IMR-90 (cell line): ENCODE results near the gene SPRYD7. TPM values are rescaled to one million over a fixed set of nuclear protein-coding genes. Genes with fewer than 3 reads are reported as not detected.

Experiments used
- ATAC-seq: fragments of 200-7000 bp; cut with Tn5 transposase; 2 replicates; pipeline ENCODE4 v1.9.1; 2020; ENCODE audit warnings: low read depth, mild to moderate bottlenecking, moderate library complexity
- BruUV-seq: library from RNA; stranded (reverse); fragments of 400-500 nt; replicated peaks from 2 replicates; lab custom pipeline; 2021; lab: Mats Ljungman, UMichigan
- CTCF ChIA-PET: fragments of 300-600 bp; formaldehyde crosslinking; extraction: SDS; loops from one replicate; lab custom pipeline; 2021; ENCODE audit warnings: antibody characterized with exemption; lab: Yijun Ruan, JAX
- POLR2A ChIA-PET: fragments of 300-600 bp; sonication (Branson Sonifier 250); formaldehyde crosslinking; loops from one replicate; lab custom pipeline; 2022; ENCODE audit warnings: antibody characterized with exemption; ENCODE audit not compliant: unreplicated experiment; lab: Charles Lee
- DNase-seq: peaks from one replicate; pipeline ENCODE4 v3.0.0; 2013
- H2AFZ ChIP-seq: replicated peaks from 2 replicates; pipeline ENCODE3; 2013; ENCODE audit warnings: low read length, mild to moderate bottlenecking; ENCODE audit not compliant: poor library complexity
- H2AK5ac ChIP-seq: 2 replicates; pipeline ENCODE4 v1.6.1; 2013; ENCODE audit warnings: low read depth, low read length, inconsistent platforms
- H2AK9ac ChIP-seq: replicated peaks from 2 replicates; pipeline ENCODE3; 2013; ENCODE audit warnings: mild to moderate bottlenecking, low read depth, low read length, moderate library complexity; ENCODE audit not compliant: poor library complexity
- H2BK120ac ChIP-seq: 2 replicates; pipeline ENCODE4 v1.6.1; 2013; ENCODE audit warnings: low read depth, low read length, inconsistent platforms
- H2BK15ac ChIP-seq: 3 replicates; pipeline ENCODE4 v1.6.1; 2013; ENCODE audit warnings: low read depth, low read length, inconsistent platforms
- H2BK20ac ChIP-seq: 2 replicates; pipeline ENCODE4 v1.6.1; 2013; ENCODE audit warnings: low read depth, mild to moderate bottlenecking, inconsistent platforms, low read length, moderate library complexity
- H2BK5ac ChIP-seq: 2 replicates; pipeline ENCODE4 v1.6.1; 2013; ENCODE audit warnings: mild to moderate bottlenecking, low read depth, low read length, inconsistent platforms; ENCODE audit not compliant: poor library complexity, severe bottlenecking
- H3K14ac ChIP-seq: replicated peaks from 2 replicates; pipeline ENCODE4 v1.6.1; 2013; ENCODE audit warnings: low read depth, low read length, inconsistent platforms
- H3K18ac ChIP-seq: 2 replicates; pipeline ENCODE4 v1.6.1; 2013; ENCODE audit warnings: low read depth, low read length, control low read depth
- H3K23ac ChIP-seq: 2 replicates; pipeline ENCODE4 v1.6.1; 2013; ENCODE audit warnings: low read depth, low read length, inconsistent platforms
- H3K27ac ChIP-seq: 2 replicates; pipeline ENCODE4 v1.5.1; 2013; ENCODE audit warnings: mild to moderate bottlenecking, control low read depth, low read length; ENCODE audit not compliant: insufficient read depth
- H3K27me3 ChIP-seq: 2 replicates; pipeline ENCODE4 v1.6.1; 2013; ENCODE audit warnings: low read length; ENCODE audit not compliant: control insufficient read depth, insufficient read depth
- H3K36me3 ChIP-seq: 2 replicates; pipeline ENCODE4 v1.6.1; 2013; ENCODE audit warnings: low read length, mixed read lengths; ENCODE audit not compliant: control insufficient read depth, insufficient read depth
- H3K4ac ChIP-seq: 2 replicates; pipeline ENCODE4 v1.6.1; 2013; ENCODE audit warnings: low read depth, low read length, inconsistent platforms
- H3K4me1 ChIP-seq: 2 replicates; pipeline ENCODE4 v1.6.1; 2013; ENCODE audit warnings: low read length, mixed read lengths; ENCODE audit not compliant: control insufficient read depth, insufficient read depth
- H3K4me2 ChIP-seq: 2 replicates; pipeline ENCODE4 v1.6.1; 2013; ENCODE audit warnings: low read depth, mild to moderate bottlenecking, control low read depth, low read length, moderate library complexity
- H3K4me3 ChIP-seq: 2 replicates; pipeline ENCODE4 v1.5.1; 2013; ENCODE audit warnings: low read depth, mild to moderate bottlenecking, control low read depth, low read length, moderate library complexity; ENCODE audit not compliant: insufficient read depth
- H3K56ac ChIP-seq: 2 replicates; pipeline ENCODE4 v1.6.1; 2013; ENCODE audit warnings: low read length, inconsistent platforms; ENCODE audit not compliant: insufficient read depth; ENCODE audit errors: extremely low read depth
- H3K79me1 ChIP-seq, 2 experiments: 2 replicates each; pipeline ENCODE4 v1.6.1; 2013; ENCODE audit warnings: low read length in 2 of 2, inconsistent platforms in 1 of 2, low read depth in 1 of 2
- H3K9ac ChIP-seq: 2 replicates; pipeline ENCODE4 v1.6.1; 2013; ENCODE audit warnings: low read depth, low read length, control low read depth
- H3K9me1 ChIP-seq: 2 replicates; pipeline ENCODE4 v1.6.1; 2013; ENCODE audit warnings: low read length, inconsistent platforms; ENCODE audit not compliant: insufficient read depth
- H3K9me3 ChIP-seq: 2 replicates; pipeline ENCODE4 v1.6.1; 2013; ENCODE audit warnings: low read length; ENCODE audit not compliant: control insufficient read depth, insufficient read depth
- H4K20me1 ChIP-seq: 2 replicates; pipeline ENCODE4 v1.6.1; 2013; ENCODE audit warnings: low read length, inconsistent platforms; ENCODE audit not compliant: insufficient read depth
- H4K5ac ChIP-seq: 2 replicates; pipeline ENCODE4 v1.6.1; 2013; ENCODE audit warnings: mild to moderate bottlenecking, low read depth, low read length, control low read depth
- H4K8ac ChIP-seq, 2 experiments: 2 replicates each; pipeline ENCODE4 v1.6.1; 2013; ENCODE audit warnings: low read depth in 2 of 2, low read length in 2 of 2, control low read depth in 1 of 2, inconsistent platforms in 1 of 2
- H4K91ac ChIP-seq: 2 replicates; pipeline ENCODE4 v1.6.1; 2013; ENCODE audit warnings: low read depth, low read length, inconsistent platforms; ENCODE audit not compliant: insufficient read depth
- MAFK ChIP-seq: IDR thresholded peaks from 2 replicates; pipeline ENCODE4 v1.6.1; 2012; ENCODE audit warnings: low read depth, low read length, improper control_type of control experiment
- RAD21 ChIP-seq: IDR thresholded peaks from 2 replicates; pipeline ENCODE4 v1.6.1; 2012; ENCODE audit warnings: low read length, improper control_type of control experiment
- RCOR1 ChIP-seq: IDR thresholded peaks from 2 replicates; pipeline ENCODE4 v1.6.1; 2012; ENCODE audit warnings: mild to moderate bottlenecking, low read length, improper control_type of control experiment; ENCODE audit not compliant: insufficient replicate concordance
- SMC3 ChIP-seq: fragments of 150-350 bp; IDR thresholded peaks from 2 replicates; pipeline ENCODE4 v1.6.1; 2016; ENCODE audit warnings: low read depth, mild to moderate bottlenecking, antibody characterized with exemption, low read length, moderate library complexity
- WGBS, 2 experiments: methylation state at CpG; one replicate each; pipeline versions ENCODE4 v1.1.5 to v1.1.7; 2013; ENCODE audit warnings: missing lambda C conversion rate in 2 of 2; ENCODE audit not compliant: insufficient read length in 1 of 2; ENCODE audit errors: extremely low coverage in 2 of 2; 5-methylcytosine and 5-hydroxymethylcytosine counted together
- dilution Hi-C: fragments of 300-500 bp; cut with HindIII; formaldehyde crosslinking; loops from one replicate; pipeline ENCODE4 v1.14.3; 2018; ENCODE audit warnings: low sequenced_read_pairs; ENCODE audit not compliant: unreplicated experiment
- in situ Hi-C: fragments of 300-500 bp; cut with MboI; formaldehyde crosslinking; loops from 3 replicates; pipeline ENCODE4 v1.14.3; 2019; ENCODE audit warnings: low sequenced_read_pairs, inconsistent platforms, mixed read lengths
- intact Hi-C: fragments of 100-400 bp; cut with micrococcal nuclease; formaldehyde crosslinking; loops from 2 replicates; pipeline ENCODE4 v1.10.0; 2022
- polyA plus RNA-seq, 3 experiments: library from polyadenylated mRNA; depleted of rRNA; stranded (reverse); fragments of >200 nt; gene quantifications; 2 replicates each; pipeline ENCODE4 v1.2.3, GENCODE V29; 2012; ENCODE audit warnings: low replicate concordance in 1 of 3
- total RNA-seq: library from RNA; depleted of rRNA; stranded (reverse); fragments of >200 nt; gene quantifications from 2 replicates; pipeline ENCODE4 v1.2.3, GENCODE V29; 2012

The SPRYD7 gene
- total and polyA plus RNA-seq, 2 of the 4 experiments (the other 2 are of a cell fraction) = 5.6 to 20.2 TPM

DNA sequence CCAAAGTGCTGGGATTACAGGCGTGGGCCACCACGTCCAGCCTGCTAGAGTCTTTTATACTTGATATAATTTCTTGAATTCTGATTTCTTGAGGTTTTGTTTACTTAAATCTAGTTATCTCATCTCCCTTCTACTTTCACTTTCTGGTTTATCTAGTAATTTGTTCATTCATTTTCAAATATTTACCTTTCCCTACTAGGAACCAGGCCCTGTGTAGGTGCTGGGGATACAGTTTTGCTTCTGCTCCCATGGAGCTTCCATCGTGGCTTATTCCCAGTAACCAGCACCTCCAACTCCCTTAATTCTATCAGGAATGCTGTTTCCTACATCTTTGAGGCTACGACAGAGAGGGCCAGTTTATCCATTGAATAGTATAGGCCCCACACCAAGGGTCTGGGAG, 36.6 kb upstream of the SPRYD7 start:
- H3K9me3 ChIP-seq = no peaks in the 10 kb centered on the region
- H2BK5ac ChIP-seq = no peak overlapping the region
- H3K36me3 ChIP-seq = no peaks in the 10 kb centered on the region
- no peaks in the 10 kb centered on the region for H4K20me1 ChIP-seq
- intact Hi-C loops = loop anchor here (1.0 kb wide), 1 partner anchor 26 kb away; no protein-coding TSS in a partner anchor
- H3K56ac ChIP-seq = no peak overlapping the region
- no peak overlapping the region for H2AFZ ChIP-seq
- H3K4me3 ChIP-seq = no peak overlapping the region
- peak overlapping the region; percentile 50 for H3K4me2 ChIP-seq
- DNase-seq = no peak
- no peak overlapping the region for H3K9ac ChIP-seq
- no peak overlapping the region for H4K5ac ChIP-seq
- H4K91ac ChIP-seq = no peak overlapping the region
- dilution Hi-C loops = no loop called here
- ChIA-PET CTCF (interaction anchor here (1.4 kb wide), 1 partner anchor 25 kb away, joined by 6 read pairs; no protein-coding TSS in a partner anchor), POLR2A (no interaction called here)
- H2BK120ac ChIP-seq = no peak overlapping the region
- no peaks in the 10 kb centered on the region for H3K9me1 ChIP-seq
- no peaks in the 10 kb centered on the region for H3K27me3 ChIP-seq
- no peak overlapping the region for H3K18ac ChIP-seq
- no TSS peak for BruUV-seq
- no peak overlapping the region for H2BK15ac ChIP-seq
- peaks cover 4% of the 10 kb centered on the region for H3K4me1 ChIP-seq
- no peak for ATAC-seq
- no peak overlapping the region for H2AK9ac ChIP-seq
- H3K4ac ChIP-seq = no peak overlapping the region
- TF ChIP-seq RAD21 (no peak), MAFK (no peak), SMC3 (no peak), RCOR1 (no peak)
- in situ Hi-C loops = loop anchor here (10.0 kb wide), 1 partner anchor 1102 kb away; no protein-coding TSS in a partner anchor
- no peak overlapping the region for H3K23ac ChIP-seq
- no peak overlapping the region for H3K27ac ChIP-seq
- no peak overlapping the region for H4K8ac ChIP-seq
- H3K14ac ChIP-seq = no peak overlapping the region
- no peak overlapping the region for H2AK5ac ChIP-seq
- WGBS, 2 experiments = no CpG with 5 or more reads among the region's 4 CpGs
- no peak overlapping the region for H2BK20ac ChIP-seq
- no peaks in the 10 kb centered on the region for H3K79me1 ChIP-seq
